Vagina (tissue), 2 donors: Measurements from ENCODE around the gene DLL4. TPM values are rescaled to one million over a fixed set of nuclear protein-coding genes. Genes with fewer than 3 reads are reported as not detected.
A peak's percentile ranks its signal among the peaks of the same experiment; 100 is the strongest.

Experiments
- DNase-seq, 2 donors: peaks; one replicate each; pipeline ENCODE4 v3.0.0-alpha.2; 2017; ENCODE audit errors: extremely low spot score in 2 of 2
- H3K27ac ChIP-seq: fragments of 200-600 bp; sonication (generic); one replicate; pipeline ENCODE4 v1.5.1; 2019
- H3K27me3 ChIP-seq: fragments of 200-600 bp; sonication (generic); one replicate; pipeline ENCODE4 v1.5.1; 2019
- H3K36me3 ChIP-seq, 2 donors: fragments of 200-600 bp; sonication (generic); one replicate each; pipeline ENCODE4 v1.5.1; 2017 to 2019
- H3K4me1 ChIP-seq: fragments of 200-600 bp; sonication (generic); one replicate; pipeline ENCODE4 v1.5.1; 2019
- H3K4me3 ChIP-seq, 2 donors: fragments of 200-600 bp; sonication (generic); 1 replicate in 1 of 2; 2 replicates in 1 of 2; pipeline ENCODE4 v1.5.1; 2016 to 2019
- H3K9me3 ChIP-seq: fragments of 200-600 bp; sonication (generic); one replicate; pipeline ENCODE4 v1.5.1; 2019
- POLR2A ChIP-seq, 2 donors: fragments of 450-650 bp; IDR thresholded peaks; one replicate each; pipeline ENCODE4 v1.6.1; 2017; ENCODE audit warnings: antibody characterized with exemption in 2 of 2, mild to moderate bottlenecking in 2 of 2, moderate library complexity in 2 of 2
- POLR2AphosphoS5 ChIP-seq, 2 donors: sonication (generic); formaldehyde crosslinking; IDR thresholded peaks; one replicate each; pipeline ENCODE4 v1.9.0; 2017; ENCODE audit warnings: antibody characterized with exemption in 2 of 2, mild to moderate bottlenecking in 2 of 2, low read depth in 1 of 2; ENCODE audit not compliant: insufficient read depth in 1 of 2
- intact Hi-C: fragments of 100-400 bp; cut with DNase I; formaldehyde crosslinking; loops from one replicate; pipeline ENCODE4 v1.15.1; 2023
- total RNA-seq: library from RNA; depleted of rRNA; stranded (reverse); fragments of >200 nt; gene quantifications from one replicate; pipeline ENCODE4 v1.2.3, GENCODE V29; 2016
- TF ChIP-seq, protein P1 (sequence below), 3 experiments: fragments of 450-650 bp in 2 of 3; fragments of 200-600 bp in 1 of 3; sonication (generic) in 1 of 3; IDR thresholded peaks; one replicate each; pipeline ENCODE4 v1.5.1; 2017 to 2019; ENCODE audit warnings: antibody characterized with exemption in 3 of 3, mild to moderate bottlenecking in 2 of 3, moderate library complexity in 2 of 3

Gene DLL4
- total RNA-seq, 1 donor from 2014 or later = 20.9 TPM

GRCh38 chr15:40921949-40922607 is 7.1 kb upstream of the DLL4 start:
- peaks cover 17% of the 10 kb centered on the region for H3K4me1 ChIP-seq
- no peak for DNase-seq
- TF ChIP-seq, protein P1, sequence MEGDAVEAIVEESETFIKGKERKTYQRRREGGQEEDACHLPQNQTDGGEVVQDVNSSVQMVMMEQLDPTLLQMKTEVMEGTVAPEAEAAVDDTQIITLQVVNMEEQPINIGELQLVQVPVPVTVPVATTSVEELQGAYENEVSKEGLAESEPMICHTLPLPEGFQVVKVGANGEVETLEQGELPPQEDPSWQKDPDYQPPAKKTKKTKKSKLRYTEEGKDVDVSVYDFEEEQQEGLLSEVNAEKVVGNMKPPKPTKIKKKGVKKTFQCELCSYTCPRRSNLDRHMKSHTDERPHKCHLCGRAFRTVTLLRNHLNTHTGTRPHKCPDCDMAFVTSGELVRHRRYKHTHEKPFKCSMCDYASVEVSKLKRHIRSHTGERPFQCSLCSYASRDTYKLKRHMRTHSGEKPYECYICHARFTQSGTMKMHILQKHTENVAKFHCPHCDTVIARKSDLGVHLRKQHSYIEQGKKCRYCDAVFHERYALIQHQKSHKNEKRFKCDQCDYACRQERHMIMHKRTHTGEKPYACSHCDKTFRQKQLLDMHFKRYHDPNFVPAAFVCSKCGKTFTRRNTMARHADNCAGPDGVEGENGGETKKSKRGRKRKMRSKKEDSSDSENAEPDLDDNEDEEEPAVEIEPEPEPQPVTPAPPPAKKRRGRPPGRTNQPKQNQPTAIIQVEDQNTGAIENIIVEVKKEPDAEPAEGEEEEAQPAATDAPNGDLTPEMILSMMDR (IDR thresholded peaks at IDR 0.05) = no peak
- TF ChIP-seq POLR2AphosphoS5 (IDR thresholded peaks at IDR 0.05; ENCODE audit: insufficient read depth in 1 of 2, low read depth in 1 of 2) (no peak), POLR2A (IDR thresholded peaks at IDR 0.05) (no peak)
- H3K36me3 ChIP-seq = no peaks in the 10 kb centered on the region
- H3K27me3 ChIP-seq = peaks cover 8% of the 10 kb centered on the region
- no peak overlapping the region for H3K4me3 ChIP-seq
- no peak overlapping the region for H3K27ac ChIP-seq
- intact Hi-C loops = no loop called here
- no peaks in the 10 kb centered on the region for H3K9me3 ChIP-seq

- Histone ChIP-seq H3K27ac (no peak overlapping the region), H3K27me3 (peaks cover 11% of the 10 kb centered on the region), H3K4me1 (peaks cover 22% of the 10 kb centered on the region), H3K4me3 (no peak overlapping the region), H3K36me3 (no peaks in the 10 kb centered on the region), H3K9me3 (no peaks in the 10 kb centered on the region)
- no peak for DNase-seq
- intact Hi-C loops = no loop called here
- TF ChIP-seq POLR2AphosphoS5 (IDR thresholded peaks at IDR 0.05; ENCODE audit: insufficient read depth in 1 of 2, low read depth in 1 of 2) (no peak), POLR2A (IDR thresholded peaks at IDR 0.05) (no peak)
- TF ChIP-seq, protein P1 (IDR thresholded peaks at IDR 0.05) = no peak
Observed at GRCh38 chr15:40922608-40923005, 6.5 kb upstream of the DLL4 start.

GRCh38 chr15:40923551-40923950 is 5.6 kb upstream of the DLL4 start:
- Histone ChIP-seq H3K27ac (no peak overlapping the region), H3K36me3 (no peaks in the 10 kb centered on the region), H3K9me3 (no peaks in the 10 kb centered on the region), H3K27me3 (peaks cover 12% of the 10 kb centered on the region), H3K4me1 (peaks cover 32% of the 10 kb centered on the region), H3K4me3 (no peak overlapping the region)
- intact Hi-C loops = no loop called here
- DNase-seq = no peak
- TF ChIP-seq POLR2AphosphoS5 (IDR thresholded peaks at IDR 0.05; ENCODE audit: insufficient read depth in 1 of 2, low read depth in 1 of 2) (no peak), POLR2A (IDR thresholded peaks at IDR 0.05) (no peak)
- TF ChIP-seq, protein P1 (IDR thresholded peaks at IDR 0.05) = no peak

- Histone ChIP-seq H3K27ac (no peak overlapping the region), H3K4me3 (peak overlapping the region; percentile 18 to 21), H3K36me3 (no peaks in the 10 kb centered on the region), H3K9me3 (no peaks in the 10 kb centered on the region), H3K27me3 (peaks cover 12% of the 10 kb centered on the region), H3K4me1 (peaks cover 51% of the 10 kb centered on the region)
- TF ChIP-seq POLR2A (IDR thresholded peaks at IDR 0.05) (no peak), POLR2AphosphoS5 (IDR thresholded peaks at IDR 0.05; ENCODE audit: insufficient read depth in 1 of 2, low read depth in 1 of 2) (no peak)
- TF ChIP-seq, protein P1 (IDR thresholded peaks at IDR 0.05) = no peak
- no peak for DNase-seq
- intact Hi-C loops = no loop called here
Observed at GRCh38 chr15:40925495-40925862, 3.7 kb upstream of the DLL4 start.

GRCh38 chr15:40925863-40926658 is 3.1 kb upstream of the DLL4 start:
- peaks cover 57% of the 10 kb centered on the region for H3K4me1 ChIP-seq
- H3K4me3 ChIP-seq = peak overlapping the region; percentile 18 to 21
- no peak for DNase-seq
- H3K36me3 ChIP-seq = no peaks in the 10 kb centered on the region
- no peak overlapping the region for H3K27ac ChIP-seq
- no peaks in the 10 kb centered on the region for H3K9me3 ChIP-seq
- peaks cover 12% of the 10 kb centered on the region for H3K27me3 ChIP-seq
- intact Hi-C loops = no loop called here
- TF ChIP-seq POLR2AphosphoS5 (IDR thresholded peaks at IDR 0.05; ENCODE audit: insufficient read depth in 1 of 2, low read depth in 1 of 2) = no peak
- TF ChIP-seq, protein P1 (IDR thresholded peaks at IDR 0.05) = no peak
- TF ChIP-seq POLR2A (IDR thresholded peaks at IDR 0.05) = no peak
